ENCODE results near the gene CMKLR1.

DNA sequence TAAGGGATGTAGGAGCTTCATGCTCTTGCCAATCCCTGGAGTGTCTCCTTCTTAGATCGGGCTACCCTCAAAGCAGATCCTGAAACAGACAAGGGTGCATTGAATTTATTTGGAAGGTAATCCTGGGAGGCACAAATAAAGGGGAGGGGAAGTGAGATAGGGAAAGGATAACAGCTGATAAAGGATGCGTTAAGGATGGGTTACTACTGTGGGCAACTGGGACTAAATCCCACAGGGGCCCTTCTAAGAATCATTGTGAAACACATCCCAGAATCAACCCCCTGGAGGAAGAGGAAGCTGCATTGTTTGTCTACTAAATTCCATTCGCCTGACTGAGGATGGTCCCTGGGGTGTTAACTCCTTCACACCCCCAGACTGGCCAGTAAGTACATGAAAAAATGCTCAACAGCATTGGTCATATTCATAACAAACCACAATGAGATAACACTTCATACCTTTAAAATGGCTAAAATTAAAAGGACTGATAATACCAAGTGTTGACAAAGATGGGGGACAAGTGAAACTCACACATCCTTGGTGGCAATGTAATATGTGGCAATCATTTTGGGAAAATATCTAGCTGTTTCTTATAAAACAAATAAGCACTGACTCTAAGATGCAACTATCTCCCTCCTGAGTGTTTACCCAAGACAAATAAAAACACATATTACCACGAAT, 37.0 kb upstream of the CMKLR1 start:
- TF ChIP-seq, protein P1, sequence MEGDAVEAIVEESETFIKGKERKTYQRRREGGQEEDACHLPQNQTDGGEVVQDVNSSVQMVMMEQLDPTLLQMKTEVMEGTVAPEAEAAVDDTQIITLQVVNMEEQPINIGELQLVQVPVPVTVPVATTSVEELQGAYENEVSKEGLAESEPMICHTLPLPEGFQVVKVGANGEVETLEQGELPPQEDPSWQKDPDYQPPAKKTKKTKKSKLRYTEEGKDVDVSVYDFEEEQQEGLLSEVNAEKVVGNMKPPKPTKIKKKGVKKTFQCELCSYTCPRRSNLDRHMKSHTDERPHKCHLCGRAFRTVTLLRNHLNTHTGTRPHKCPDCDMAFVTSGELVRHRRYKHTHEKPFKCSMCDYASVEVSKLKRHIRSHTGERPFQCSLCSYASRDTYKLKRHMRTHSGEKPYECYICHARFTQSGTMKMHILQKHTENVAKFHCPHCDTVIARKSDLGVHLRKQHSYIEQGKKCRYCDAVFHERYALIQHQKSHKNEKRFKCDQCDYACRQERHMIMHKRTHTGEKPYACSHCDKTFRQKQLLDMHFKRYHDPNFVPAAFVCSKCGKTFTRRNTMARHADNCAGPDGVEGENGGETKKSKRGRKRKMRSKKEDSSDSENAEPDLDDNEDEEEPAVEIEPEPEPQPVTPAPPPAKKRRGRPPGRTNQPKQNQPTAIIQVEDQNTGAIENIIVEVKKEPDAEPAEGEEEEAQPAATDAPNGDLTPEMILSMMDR (IDR thresholded peaks at IDR 0.05; ENCODE audit: insufficient read depth, low read length): no peak
- TF ChIP-seq, protein P2, sequence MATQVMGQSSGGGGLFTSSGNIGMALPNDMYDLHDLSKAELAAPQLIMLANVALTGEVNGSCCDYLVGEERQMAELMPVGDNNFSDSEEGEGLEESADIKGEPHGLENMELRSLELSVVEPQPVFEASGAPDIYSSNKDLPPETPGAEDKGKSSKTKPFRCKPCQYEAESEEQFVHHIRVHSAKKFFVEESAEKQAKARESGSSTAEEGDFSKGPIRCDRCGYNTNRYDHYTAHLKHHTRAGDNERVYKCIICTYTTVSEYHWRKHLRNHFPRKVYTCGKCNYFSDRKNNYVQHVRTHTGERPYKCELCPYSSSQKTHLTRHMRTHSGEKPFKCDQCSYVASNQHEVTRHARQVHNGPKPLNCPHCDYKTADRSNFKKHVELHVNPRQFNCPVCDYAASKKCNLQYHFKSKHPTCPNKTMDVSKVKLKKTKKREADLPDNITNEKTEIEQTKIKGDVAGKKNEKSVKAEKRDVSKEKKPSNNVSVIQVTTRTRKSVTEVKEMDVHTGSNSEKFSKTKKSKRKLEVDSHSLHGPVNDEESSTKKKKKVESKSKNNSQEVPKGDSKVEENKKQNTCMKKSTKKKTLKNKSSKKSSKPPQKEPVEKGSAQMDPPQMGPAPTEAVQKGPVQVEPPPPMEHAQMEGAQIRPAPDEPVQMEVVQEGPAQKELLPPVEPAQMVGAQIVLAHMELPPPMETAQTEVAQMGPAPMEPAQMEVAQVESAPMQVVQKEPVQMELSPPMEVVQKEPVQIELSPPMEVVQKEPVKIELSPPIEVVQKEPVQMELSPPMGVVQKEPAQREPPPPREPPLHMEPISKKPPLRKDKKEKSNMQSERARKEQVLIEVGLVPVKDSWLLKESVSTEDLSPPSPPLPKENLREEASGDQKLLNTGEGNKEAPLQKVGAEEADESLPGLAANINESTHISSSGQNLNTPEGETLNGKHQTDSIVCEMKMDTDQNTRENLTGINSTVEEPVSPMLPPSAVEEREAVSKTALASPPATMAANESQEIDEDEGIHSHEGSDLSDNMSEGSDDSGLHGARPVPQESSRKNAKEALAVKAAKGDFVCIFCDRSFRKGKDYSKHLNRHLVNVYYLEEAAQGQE (IDR thresholded peaks at IDR 0.05; ENCODE audit: insufficient replicate concordance, low read depth): no peak
